A549 (cell line): Measurements from ENCODE around the gene TTF2. TPM values are rescaled to one million over a fixed set of nuclear protein-coding genes. Genes with fewer than 3 reads are reported as not detected.

Experiments
- ATAC-seq, 2 experiments: fragments of 200-7000 bp in 1 of 2; fragments of >200 bp in 1 of 2; cut with Nextera tagmentation in 1 of 2; cut with Tn5 transposase in 1 of 2; 3 replicates each; pipeline versions ENCODE4 v1.8.0 to v1.9.1; 2018 to 2020; ENCODE audit warnings: mild to moderate bottlenecking in 1 of 2, moderate library complexity in 1 of 2
- CTCF ChIA-PET: fragments of 300-600 bp; sonication (Branson Sonifier 250); formaldehyde crosslinking; extraction: SDS; loops from one replicate; lab custom pipeline; 2021; ENCODE audit warnings: antibody characterized with exemption, inconsistent platforms; lab: Yijun Ruan, JAX
- POLR2A ChIA-PET: fragments of 350-600 bp; formaldehyde crosslinking; extraction: SDS; loops from one replicate; lab custom pipeline; 2021; ENCODE audit warnings: antibody characterized with exemption, inconsistent platforms; lab: Yijun Ruan, JAX
- DNase-seq, 2 experiments: peaks; one replicate each; pipeline versions ENCODE4 v3.0.0 to v3.0.0-alpha.2; 2011 to 2016; ENCODE audit warnings: low read depth in 1 of 2, low spot score in 1 of 2
- FAIRE-seq: peaks from 2 replicates; lab custom pipeline; 2011; peaks lifted over from hg19 to GRCh38; lab: Jason Lieb, UNC
- H3K27ac ChIP-seq, 2 experiments: fragments of >200 bp; sonication (Bioruptor Twin); formaldehyde crosslinking; 3 replicates each; pipeline ENCODE4 v1.5.1; 2016 to 2017
- H3K4me1 ChIP-seq: fragments of >200 bp; sonication (Bioruptor Twin); formaldehyde crosslinking; 3 replicates; pipeline ENCODE4 v1.6.1; 2016
- H3K4me2 ChIP-seq: fragments of >200 bp; sonication (Bioruptor Twin); formaldehyde crosslinking; 3 replicates; pipeline ENCODE4 v1.6.1; 2016
- H3K4me3 ChIP-seq: fragments of >200 bp; sonication (Bioruptor Twin); formaldehyde crosslinking; 3 replicates; pipeline ENCODE4 v1.5.1; 2016
- H3K9me3 ChIP-seq: fragments of >200 bp; sonication (Bioruptor Twin); formaldehyde crosslinking; 3 replicates; pipeline ENCODE4 v1.6.1; 2016
- CBX2 ChIP-seq: fragments of 200-600 bp; sonication (generic); IDR thresholded peaks from 2 replicates; pipeline ENCODE4 v1.6.1; 2016; ENCODE audit warnings: low read depth, mild to moderate bottlenecking, borderline replicate concordance
- CHD4 ChIP-seq: fragments of 200-600 bp; sonication (generic); IDR thresholded peaks from 2 replicates; pipeline ENCODE4 v1.6.1; 2016; ENCODE audit warnings: antibody characterized with exemption, mild to moderate bottlenecking, borderline replicate concordance
- E2F6 ChIP-seq: IDR thresholded peaks from 2 replicates; pipeline ENCODE4 v1.6.1; 2012; ENCODE audit warnings: low read depth, borderline replicate concordance
- EHF ChIP-seq: fragments of 250-450 bp; sonication (Bioruptor Pico); IDR thresholded peaks from 2 replicates; pipeline ENCODE4 v1.5.0; 2020; ENCODE audit warnings: mild to moderate bottlenecking
- EHMT2 ChIP-seq: fragments of 200-600 bp; sonication (generic); IDR thresholded peaks from 2 replicates; pipeline ENCODE4 v1.6.1; 2016; ENCODE audit warnings: antibody characterized with exemption, low read depth, mild to moderate bottlenecking, moderate library complexity
- FOSL2 ChIP-seq, 2 experiments: fragments of 450-650 bp in 1 of 2; fragments of >200 bp in 1 of 2; sonication (Bioruptor Twin) in 1 of 2; formaldehyde crosslinking; IDR thresholded peaks; 2 replicates each; pipeline versions ENCODE4 v1.5.0 to v1.6.1; 2016 to 2020; ENCODE audit warnings: mild to moderate bottlenecking in 1 of 2, moderate library complexity in 1 of 2
- HDAC2 ChIP-seq: fragments of 200-600 bp; sonication (generic); IDR thresholded peaks from 2 replicates; pipeline ENCODE4 v1.6.1; 2016
- HEYL ChIP-seq: fragments of 250-450 bp; sonication (Bioruptor Pico); IDR thresholded peaks from 2 replicates; pipeline ENCODE4 v1.8.0; 2021; ENCODE audit warnings: mild to moderate bottlenecking, moderate library complexity
- HMGXB4 ChIP-seq: fragments of 250-450 bp; sonication (Bioruptor Pico); IDR thresholded peaks from 2 replicates; pipeline ENCODE4 v1.5.0; 2021; ENCODE audit warnings: mild to moderate bottlenecking, moderate library complexity, borderline replicate concordance
- JUNB ChIP-seq: fragments of >200 bp; sonication (Bioruptor Twin); formaldehyde crosslinking; IDR thresholded peaks from 2 replicates; pipeline ENCODE4 v1.6.1; 2016
- KDM1A ChIP-seq: fragments of 200-600 bp; sonication (generic); IDR thresholded peaks from 2 replicates; pipeline ENCODE4 v1.6.1; 2016; ENCODE audit warnings: low read depth, mild to moderate bottlenecking
- MYC ChIP-seq: IDR thresholded peaks from 2 replicates; pipeline ENCODE4 v1.6.1; 2012; ENCODE audit warnings: mild to moderate bottlenecking, inconsistent platforms, low read length, improper control_type of control experiment, borderline replicate concordance
- NR3C1 ChIP-seq: fragments of >200 bp; sonication (Bioruptor Twin); formaldehyde crosslinking; IDR thresholded peaks from 3 replicates; pipeline ENCODE4 v1.6.1; 2017
- PBX3 ChIP-seq: IDR thresholded peaks from 2 replicates; pipeline ENCODE4 v1.6.1; 2012
- PHF8 ChIP-seq: fragments of 200-600 bp; sonication (generic); IDR thresholded peaks from 2 replicates; pipeline ENCODE4 v1.6.1; 2016; ENCODE audit warnings: low read depth, mild to moderate bottlenecking, antibody characterized with exemption, moderate library complexity, borderline replicate concordance
- POLR2A ChIP-seq: IDR thresholded peaks from 2 replicates; pipeline ENCODE4 v1.6.1; 2012; ENCODE audit warnings: mild to moderate bottlenecking, low read length
- RAD21 ChIP-seq, 2 experiments: fragments of >200 bp in 1 of 2; sonication (Bioruptor Twin) in 1 of 2; formaldehyde crosslinking in 1 of 2; IDR thresholded peaks in 1 of 2; conservative IDR thresholded peaks in 1 of 2; 2 replicates in 1 of 2; 3 replicates in 1 of 2; pipeline ENCODE4 v1.6.1; 2012 to 2018; ENCODE audit warnings: inconsistent platforms in 1 of 2
- RCOR1 ChIP-seq: fragments of 150-350 bp; IDR thresholded peaks from 2 replicates; pipeline ENCODE4 v1.6.1; 2014; ENCODE audit warnings: antibody characterized with exemption, low read length, low read depth
- SREBF2 ChIP-seq: fragments of 450-650 bp; IDR thresholded peaks from 2 replicates; pipeline ENCODE4 v1.6.1; 2014; ENCODE audit warnings: mild to moderate bottlenecking, moderate library complexity
- TFCP2L1 ChIP-seq: fragments of 250-450 bp; sonication (Bioruptor Pico); IDR thresholded peaks from 2 replicates; pipeline ENCODE4 v1.5.0; 2021; ENCODE audit warnings: mild to moderate bottlenecking
- ZFP36 ChIP-seq: fragments of 450-650 bp; IDR thresholded peaks from 2 replicates; pipeline ENCODE4 v1.6.1; 2014; ENCODE audit warnings: borderline replicate concordance; ENCODE audit not compliant: partially characterized antibody
- ZSCAN20 ChIP-seq: fragments of 250-450 bp; sonication (Bioruptor Pico); IDR thresholded peaks from 2 replicates; pipeline ENCODE4 v1.8.0; 2022; ENCODE audit warnings: mild to moderate bottlenecking, moderate library complexity
- WGBS: methylation state at CpG from one replicate; pipeline ENCODE4 v1.1.6; 2017; ENCODE audit errors: missing lambda C conversion rate; 5-methylcytosine and 5-hydroxymethylcytosine counted together
- polyA plus RNA-seq, 4 experiments: library from polyadenylated mRNA; depleted of rRNA in 3 of 4; stranded (reverse); fragments of >200 nt; fragmentation: RNase III in 1 of 4; extraction: RNeasy Plus Mini Kit Qiagen cat#74134 plus additional on column Dnase treatment in 1 of 4; gene quantifications; 2 replicates in 3 of 4; 3 replicates in 1 of 4; pipeline ENCODE4 v1.2.3, GENCODE V29; 2011 to 2017
- TF ChIP-seq, protein P1 (sequence below): fragments of 150-350 bp; IDR thresholded peaks from 2 replicates; pipeline ENCODE4 v1.6.1; 2014; ENCODE audit warnings: low read depth, mild to moderate bottlenecking, low read length

TTF2 gene
- polyA plus RNA-seq, 2 of the 4 experiments (the other 2 are of a cell fraction) = 16.5 to 26.6 TPM

GRCh38 chr1:117015724-117016123 is 44.4 kb upstream of the TTF2 start:
- WGBS = 65% methylated on average over 3 of the region's 3 CpGs
- Histone ChIP-seq H3K9me3 (no peaks in the 10 kb centered on the region), H3K4me3 (no peak overlapping the region), H3K4me1 (no peaks in the 10 kb centered on the region), H3K27ac (no peak overlapping the region), H3K4me2 (no peak overlapping the region)
- DNase-seq = no peak
- no peak for ATAC-seq
- no peak for FAIRE-seq
- ChIA-PET CTCF (no interaction called here), POLR2A (no interaction called here)
- TF ChIP-seq PBX3 = no peak

GRCh38 chr1:117017062-117017461 is 43.1 kb upstream of the TTF2 start:
- POLR2A ChIA-PET = no interaction called here
- Histone ChIP-seq H3K4me1 (no peaks in the 10 kb centered on the region), H3K9me3 (no peaks in the 10 kb centered on the region), H3K27ac (no peak overlapping the region), H3K4me3 (no peak overlapping the region), H3K4me2 (no peak overlapping the region)
- WGBS = 49% methylated on average over 4 of the region's 4 CpGs
- DNase-seq = no peak
- no peak for TF ChIP-seq TFCP2L1 (CRISPR knock-in tag)
- TF ChIP-seq PHF8 = no peak
- TF ChIP-seq CHD4 = no peak
- no peak for TF ChIP-seq EHMT2
- CTCF ChIA-PET = no interaction called here
- no peak for FAIRE-seq
- no peak for ATAC-seq

GRCh38 chr1:117017648-117018047 is 42.5 kb upstream of the TTF2 start:
- no peak overlapping the region for H3K4me2 ChIP-seq
- WGBS = 42% methylated on average over 3 of the region's 3 CpGs
- POLR2A ChIA-PET = no interaction called here
- no peaks in the 10 kb centered on the region for H3K4me1 ChIP-seq
- DNase-seq (no peak), FAIRE-seq (no peak), ATAC-seq (no peak)
- H3K27ac ChIP-seq = no peak overlapping the region
- H3K4me3 ChIP-seq = no peak overlapping the region
- no peak for TF ChIP-seq POLR2A
- no peak for TF ChIP-seq HDAC2
- TF ChIP-seq KDM1A = no peak
- TF ChIP-seq RAD21 (conservative IDR thresholded peaks at IDR 0.05 in 1 of 2, IDR thresholded peaks at IDR 0.05 in 1 of 2) = no peak
- no peak for TF ChIP-seq ZSCAN20
- TF ChIP-seq EHF (CRISPR knock-in tag) = no peak
- no peak for TF ChIP-seq HEYL (CRISPR knock-in tag)
- no peak for TF ChIP-seq MYC
- no peak for TF ChIP-seq ZFP36
- no peak for TF ChIP-seq CBX2
- H3K9me3 ChIP-seq = no peaks in the 10 kb centered on the region
- CTCF ChIA-PET = no interaction called here

GRCh38 chr1:117020526-117021156 is 39.5 kb upstream of the TTF2 start:
- H3K4me3 ChIP-seq = no peak overlapping the region
- no peaks in the 10 kb centered on the region for H3K9me3 ChIP-seq
- no peak for DNase-seq
- no peak overlapping the region for H3K27ac ChIP-seq
- CTCF ChIA-PET = interaction anchor here (2.0 kb wide), 1 partner anchor 11 kb away, joined by 4 read pairs; no protein-coding TSS in a partner anchor
- ATAC-seq = no peak
- no peaks in the 10 kb centered on the region for H3K4me1 ChIP-seq
- TF ChIP-seq NR3C1 (no peak), HMGXB4 (CRISPR knock-in tag) (no peak), JUNB (no peak), FOSL2 (IDR thresholded peaks at IDR 0.05) (no peak), FOSL2 (CRISPR knock-in tag; IDR thresholded peaks at IDR 0.05) (no peak), RCOR1 (no peak), SREBF2 (no peak), E2F6 (no peak), HDAC2 (no peak)
- TF ChIP-seq, protein P1, sequence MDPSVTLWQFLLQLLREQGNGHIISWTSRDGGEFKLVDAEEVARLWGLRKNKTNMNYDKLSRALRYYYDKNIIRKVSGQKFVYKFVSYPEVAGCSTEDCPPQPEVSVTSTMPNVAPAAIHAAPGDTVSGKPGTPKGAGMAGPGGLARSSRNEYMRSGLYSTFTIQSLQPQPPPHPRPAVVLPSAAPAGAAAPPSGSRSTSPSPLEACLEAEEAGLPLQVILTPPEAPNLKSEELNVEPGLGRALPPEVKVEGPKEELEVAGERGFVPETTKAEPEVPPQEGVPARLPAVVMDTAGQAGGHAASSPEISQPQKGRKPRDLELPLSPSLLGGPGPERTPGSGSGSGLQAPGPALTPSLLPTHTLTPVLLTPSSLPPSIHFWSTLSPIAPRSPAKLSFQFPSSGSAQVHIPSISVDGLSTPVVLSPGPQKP = no peak
- FAIRE-seq = no peak
- no peak overlapping the region for H3K4me2 ChIP-seq
- POLR2A ChIA-PET = no interaction called here
- 6% methylated on average over 1 of the region's 1 CpG for WGBS
